NT2/D1 (cell line): ENCODE results near the gene YWHAE.

Experiments
- YY1 ChIP-seq: IDR thresholded peaks from 2 replicates; pipeline ENCODE4 v1.6.1; 2011; ENCODE audit not compliant: insufficient read length, insufficient read depth
- ZNF274 ChIP-seq: IDR thresholded peaks from 2 replicates; pipeline ENCODE4 v1.6.1; 2011; ENCODE audit warnings: mild to moderate bottlenecking, low read depth, low read length

DNA sequence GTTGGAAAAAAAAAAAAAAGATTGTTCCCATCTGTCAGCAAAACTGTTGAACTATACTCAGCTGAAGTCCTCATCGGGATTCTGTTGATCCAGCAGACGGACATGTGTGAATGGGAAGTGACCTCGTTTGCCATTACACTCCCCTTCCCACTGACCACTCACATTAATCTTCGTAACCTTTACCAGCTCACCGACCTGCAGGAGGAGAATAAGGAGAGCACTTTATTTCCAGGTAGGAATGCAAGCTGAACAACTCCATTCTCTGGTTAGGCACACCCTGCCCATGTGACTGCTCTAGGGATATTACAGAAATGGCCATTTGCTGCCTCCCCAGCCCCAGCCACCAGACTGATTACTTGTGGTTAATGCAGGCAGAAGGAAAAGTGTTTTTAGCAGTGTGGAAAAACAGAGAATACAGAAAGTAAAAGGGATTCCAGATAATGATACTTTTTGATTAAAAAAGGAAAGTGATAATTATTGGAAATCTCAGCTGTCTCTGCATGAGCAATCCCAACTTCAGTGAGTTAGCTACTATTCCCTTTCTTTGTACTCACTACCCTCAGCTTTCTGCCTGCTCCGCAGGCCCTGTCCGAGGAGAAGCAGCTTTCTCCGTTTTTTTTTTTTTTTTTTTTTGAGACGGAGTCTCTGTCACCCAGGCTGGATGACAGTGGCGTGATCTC lies 23.6 kb upstream of the YWHAE start:
- TF ChIP-seq ZNF274: no peak
- no peak for TF ChIP-seq YY1
